Fibroblast of lung (primary cell): ENCODE results near the gene PCDHB9. TPM values are rescaled to one million over a fixed set of nuclear protein-coding genes. Genes with fewer than 3 reads are reported as not detected.
"Not testable (repeated sequence)": the region's sequence is repeated elsewhere in the genome, so short reads cannot be mapped to it uniquely, and the experiment has no call there.

ENCODE experiments used
- DNase-seq, 2 donors: peaks; one replicate each; pipeline versions ENCODE4 v3.0.0 to v3.0.0-alpha.2; 2010; ENCODE audit warnings: low read depth in 2 of 2
- H2AFZ ChIP-seq: 2 replicates; pipeline ENCODE4 v1.5.1; 2012; ENCODE audit warnings: low read length, control low read depth, inconsistent platforms
- H3K27ac ChIP-seq: 2 replicates; pipeline ENCODE4 v1.5.1; 2011; ENCODE audit warnings: low read length, control low read depth; ENCODE audit not compliant: insufficient read depth
- H3K27me3 ChIP-seq: 2 replicates; pipeline ENCODE4 v1.5.1; 2011; ENCODE audit warnings: mild to moderate bottlenecking, low read length; ENCODE audit not compliant: control insufficient read depth, insufficient read depth
- H3K36me3 ChIP-seq: 2 replicates; pipeline ENCODE4 v1.5.1; 2011; ENCODE audit warnings: low read length; ENCODE audit not compliant: control insufficient read depth, insufficient read depth
- H3K4me1 ChIP-seq: 2 replicates; pipeline ENCODE4 v1.5.1; 2011; ENCODE audit warnings: low read length; ENCODE audit not compliant: control insufficient read depth, insufficient read depth; ENCODE audit errors: extremely low read depth
- H3K4me2 ChIP-seq: 2 replicates; pipeline ENCODE4 v1.5.1; 2011; ENCODE audit warnings: low read length, control low read depth; ENCODE audit not compliant: insufficient read depth; ENCODE audit errors: extremely low read depth
- H3K4me3 ChIP-seq, 4 experiments: fragments of 200-600 bp in 1 of 4; sonication (generic) in 1 of 4; replicated peaks in 1 of 4; 2 replicates each; pipeline ENCODE4 v1.5.1; 2011 to 2016; ENCODE audit warnings: low read length in 4 of 4, low read depth in 3 of 4, mild to moderate bottlenecking in 3 of 4, control low read depth in 2 of 4, inconsistent platforms in 1 of 4, mixed read lengths in 1 of 4; ENCODE audit not compliant: insufficient read depth in 1 of 4; ENCODE audit errors: control extremely low read depth in 1 of 4
- H3K79me2 ChIP-seq: 2 replicates; pipeline ENCODE4 v1.5.1; 2012; ENCODE audit warnings: mild to moderate bottlenecking, low read length, inconsistent platforms; ENCODE audit not compliant: control insufficient read depth, insufficient read depth
- H3K9ac ChIP-seq: 2 replicates; pipeline ENCODE4 v1.5.1; 2011; ENCODE audit warnings: mild to moderate bottlenecking, low read length, control low read depth; ENCODE audit not compliant: insufficient read depth
- H3K9me3 ChIP-seq: 2 replicates; pipeline ENCODE4 v1.5.1; 2012; ENCODE audit warnings: low read depth, low read length; ENCODE audit not compliant: control insufficient read depth, insufficient read depth
- H4K20me1 ChIP-seq: 2 replicates; pipeline ENCODE4 v1.5.1; 2011; ENCODE audit warnings: low read length; ENCODE audit not compliant: control insufficient read depth, insufficient read depth; ENCODE audit errors: extremely low read depth
- CTCF ChIP-seq, 2 donors: IDR thresholded peaks in 1 of 2; conservative IDR thresholded peaks in 1 of 2; 1 replicate in 1 of 2; 2 replicates in 1 of 2; pipeline ENCODE4 v1.5.1; 2011 to 2012; ENCODE audit warnings: low read length in 2 of 2, control low read depth in 1 of 2, inconsistent platforms in 1 of 2, low read depth in 1 of 2, mild to moderate bottlenecking in 1 of 2
- EZH2 ChIP-seq: IDR thresholded peaks from 2 replicates; pipeline ENCODE4 v1.5.1; 2012; ENCODE audit warnings: low read length, control low read depth, mild to moderate bottlenecking; ENCODE audit errors: missing control alignments
- polyA plus RNA-seq, 2 donors: library from polyadenylated mRNA; depleted of rRNA in 1 of 2; stranded (reverse) in 1 of 2; unstranded in 1 of 2; fragments of >200 nt; gene quantifications; 2 replicates each; pipeline ENCODE4 v1.2.1, GENCODE V29; 2011 to 2012; ENCODE audit warnings: missing spikeins in 1 of 2
- total RNA-seq: library from RNA; depleted of rRNA; stranded (reverse); fragments of >200 nt; gene quantifications from 2 replicates; pipeline ENCODE4 v1.2.1, GENCODE V29; 2014

PCDHB9 gene
- total and polyA plus RNA-seq, 2 donors (not counting 1 experiment from before 2014, with no cell fraction given) = 0.82 to 0.99 TPM

- Histone ChIP-seq H2AFZ (no peak within 1 kb of the TSS), H3K4me1 (no peaks in the 10 kb centered on the region), H3K9ac (no peak within 1 kb of the TSS), H3K27me3 (no peaks in the 10 kb centered on the region), H3K79me2 (no peaks in the 10 kb centered on the region), H3K4me3 (peak within 1 kb of the TSS in 2 of 4 experiments; percentile 28 to 30), H3K4me2 (no peak within 1 kb of the TSS), H3K36me3 (no peaks in the 10 kb centered on the region), H3K9me3 (no peaks in the 10 kb centered on the region), H4K20me1 (no peaks in the 10 kb centered on the region), H3K27ac (no peak within 1 kb of the TSS)
- DNase-seq = peak; percentile 3 to 24
- TF ChIP-seq EZH2 = no peak
- peak in 1 of 2 donors; percentile 24 for TF ChIP-seq CTCF (conservative IDR thresholded peaks at IDR 0.05 in 1 of 2, IDR thresholded peaks at IDR 0.05 in 1 of 2; ENCODE audit: low read depth in 1 of 2, low read length in 2 of 2)
Measured at GRCh38 chr5:141172381-141173204, 14.4 kb upstream of the PCDHB9 start, which contains the start of gene PCDHB7. Gene PCDHB7 (plus strand): TSS chr5:141172644. CDS start chr5:141172836, 192 bp downstream.

GRCh38 chr5:141174291-141175104 lies 12.5 kb upstream of the PCDHB9 start:
- H4K20me1 ChIP-seq, H3K9ac ChIP-seq: not testable (repeated sequence)

GRCh38 chr5:141175933-141176332 lies 11.0 kb upstream of the PCDHB9 start:
- H3K9ac ChIP-seq = no peak overlapping the region
- H3K27me3 ChIP-seq = no peaks in the 10 kb centered on the region
- DNase-seq = no peak
- no peak overlapping the region for H3K4me2 ChIP-seq
- no peaks in the 10 kb centered on the region for H4K20me1 ChIP-seq
- no peaks in the 10 kb centered on the region for H3K79me2 ChIP-seq
- H2AFZ ChIP-seq = no peak overlapping the region
- no peak overlapping the region for H3K4me3 ChIP-seq
- H3K36me3 ChIP-seq = no peaks in the 10 kb centered on the region
- H3K4me1 ChIP-seq = no peaks in the 10 kb centered on the region
- H3K9me3 ChIP-seq = no peaks in the 10 kb centered on the region
- TF ChIP-seq CTCF (conservative IDR thresholded peaks at IDR 0.05 in 1 of 2, IDR thresholded peaks at IDR 0.05 in 1 of 2; ENCODE audit: low read depth in 1 of 2, low read length in 2 of 2) (no peak), EZH2 (no peak)
- no peak overlapping the region for H3K27ac ChIP-seq

More at GRCh38 chr5:141174291-141175104, 12.5 kb upstream of the PCDHB9 start:
- not testable (repeated sequence) for DNase-seq, H3K4me3 ChIP-seq, H3K36me3 ChIP-seq, H2AFZ ChIP-seq, H3K9me3 ChIP-seq, H3K4me2 ChIP-seq, H3K27ac ChIP-seq, H3K27me3 ChIP-seq, H3K4me1 ChIP-seq, H3K79me2 ChIP-seq

- not testable (repeated sequence) for H3K9me3 ChIP-seq, H3K9ac ChIP-seq, H3K79me2 ChIP-seq, H3K27ac ChIP-seq, DNase-seq, H2AFZ ChIP-seq, H3K27me3 ChIP-seq, H4K20me1 ChIP-seq, H3K4me3 ChIP-seq, H3K36me3 ChIP-seq, H3K4me2 ChIP-seq, H3K4me1 ChIP-seq
Measured at GRCh38 chr5:141177577-141178191, 9.3 kb upstream of the PCDHB9 start, which contains the start of gene PCDHB8. Gene PCDHB8 (plus strand): TSS chr5:141177790. CDS start chr5:141178035, 245 bp downstream.

GRCh38 chr5:141179371-141179770 lies 7.6 kb upstream of the PCDHB9 start:
- not testable (repeated sequence) for H3K9me3 ChIP-seq, H3K36me3 ChIP-seq, H3K4me2 ChIP-seq, DNase-seq, H2AFZ ChIP-seq, H4K20me1 ChIP-seq, H3K4me3 ChIP-seq, H3K9ac ChIP-seq, H3K27ac ChIP-seq, H3K4me1 ChIP-seq, H3K79me2 ChIP-seq, H3K27me3 ChIP-seq
